Peyer's patch (tissue), 4 donors: ENCODE results near the gene THAP3.

Experiments used
- POLR2A ChIP-seq, 2 donors: fragments of 450-650 bp; IDR thresholded peaks; one replicate each; pipeline ENCODE4 v1.5.1; 2017; ENCODE audit warnings: antibody characterized with exemption in 2 of 2, mild to moderate bottlenecking in 2 of 2, moderate library complexity in 2 of 2
- TF ChIP-seq, protein P1 (sequence below), 6 experiments: fragments of 450-650 bp in 4 of 6; fragments of 200-600 bp in 2 of 6; sonication (generic) in 1 of 6; IDR thresholded peaks; one replicate each; pipeline ENCODE4 v1.5.1; 2017 to 2019; ENCODE audit warnings: antibody characterized with exemption in 6 of 6, mild to moderate bottlenecking in 3 of 6, moderate library complexity in 1 of 6

DNA sequence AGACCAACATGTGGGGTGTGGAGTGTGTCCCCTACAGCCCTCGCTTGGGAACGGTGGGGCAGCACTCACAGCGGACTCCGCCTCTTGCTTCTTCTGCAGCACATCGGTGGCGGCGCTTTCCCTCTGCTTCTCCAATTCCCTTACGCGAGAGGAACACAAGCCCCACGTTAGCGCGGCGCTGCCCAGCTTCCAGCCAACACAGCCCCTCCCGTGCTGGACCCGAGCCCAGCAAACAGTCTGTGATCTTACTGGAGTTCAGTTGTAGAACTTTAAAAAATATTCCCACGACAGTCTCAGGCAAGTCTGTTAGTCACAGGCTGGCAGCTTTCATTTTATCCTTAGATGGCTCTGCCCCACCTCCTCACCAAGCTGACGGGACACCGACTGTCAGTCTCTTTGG lies 13.6 kb downstream of the THAP3 start:
- TF ChIP-seq, protein P1, sequence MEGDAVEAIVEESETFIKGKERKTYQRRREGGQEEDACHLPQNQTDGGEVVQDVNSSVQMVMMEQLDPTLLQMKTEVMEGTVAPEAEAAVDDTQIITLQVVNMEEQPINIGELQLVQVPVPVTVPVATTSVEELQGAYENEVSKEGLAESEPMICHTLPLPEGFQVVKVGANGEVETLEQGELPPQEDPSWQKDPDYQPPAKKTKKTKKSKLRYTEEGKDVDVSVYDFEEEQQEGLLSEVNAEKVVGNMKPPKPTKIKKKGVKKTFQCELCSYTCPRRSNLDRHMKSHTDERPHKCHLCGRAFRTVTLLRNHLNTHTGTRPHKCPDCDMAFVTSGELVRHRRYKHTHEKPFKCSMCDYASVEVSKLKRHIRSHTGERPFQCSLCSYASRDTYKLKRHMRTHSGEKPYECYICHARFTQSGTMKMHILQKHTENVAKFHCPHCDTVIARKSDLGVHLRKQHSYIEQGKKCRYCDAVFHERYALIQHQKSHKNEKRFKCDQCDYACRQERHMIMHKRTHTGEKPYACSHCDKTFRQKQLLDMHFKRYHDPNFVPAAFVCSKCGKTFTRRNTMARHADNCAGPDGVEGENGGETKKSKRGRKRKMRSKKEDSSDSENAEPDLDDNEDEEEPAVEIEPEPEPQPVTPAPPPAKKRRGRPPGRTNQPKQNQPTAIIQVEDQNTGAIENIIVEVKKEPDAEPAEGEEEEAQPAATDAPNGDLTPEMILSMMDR (IDR thresholded peaks at IDR 0.05) = no peak
- no peak for TF ChIP-seq POLR2A (IDR thresholded peaks at IDR 0.05)
